CD4-positive, alpha-beta memory T cell (primary cell): ENCODE data around the gene CPNE1. TPM values are rescaled to one million over a fixed set of nuclear protein-coding genes. Genes with fewer than 3 reads are reported as not detected.
"Not testable (repeated sequence)": the region's sequence is repeated elsewhere in the genome, so short reads cannot be mapped to it uniquely, and the experiment has no call there.

Source experiments
- CTCF ChIA-PET: fragments of 350-600 bp; sonication (Branson Sonifier 250); formaldehyde crosslinking; loops from one replicate; lab custom pipeline; 2021; ENCODE audit warnings: inconsistent platforms; ENCODE audit not compliant: partially characterized antibody; lab: Charles Lee
- POLR2A ChIA-PET: fragments of 350-600 bp; sonication (Branson Sonifier 250); formaldehyde crosslinking; loops from one replicate; lab custom pipeline; 2021; ENCODE audit not compliant: partially characterized antibody; lab: Charles Lee
- DNase-seq, 5 donors: peaks; one replicate each; pipeline versions ENCODE4 v3.0.0 to v3.0.0-alpha.2; 2020 to 2022; ENCODE audit warnings: mixed read lengths in 1 of 5
- H3K27ac ChIP-seq: one replicate; pipeline ENCODE4 v1.7.0; 2013; ENCODE audit warnings: low read depth, low read length
- H3K27me3 ChIP-seq: 2 replicates; pipeline ENCODE4 v1.7.0; 2013; ENCODE audit warnings: mild to moderate bottlenecking, low read length, moderate library complexity; ENCODE audit not compliant: insufficient read depth
- H3K36me3 ChIP-seq: 2 replicates; pipeline ENCODE4 v1.7.0; 2013; ENCODE audit warnings: mild to moderate bottlenecking, low read length, moderate library complexity; ENCODE audit not compliant: insufficient read depth
- H3K4me1 ChIP-seq: 2 replicates; pipeline ENCODE4 v1.7.0; 2013; ENCODE audit warnings: mild to moderate bottlenecking, low read length, moderate library complexity; ENCODE audit not compliant: insufficient read depth
- H3K4me3 ChIP-seq, 2 donors: one replicate each; pipeline ENCODE4 v1.7.0; 2013; ENCODE audit warnings: low read length in 2 of 2, mild to moderate bottlenecking in 1 of 2
- H3K9me3 ChIP-seq, 2 donors: one replicate each; pipeline ENCODE4 v1.7.0; 2013; ENCODE audit warnings: low read length in 2 of 2, control low read depth in 1 of 2; ENCODE audit not compliant: control insufficient read depth in 1 of 2
- H3K27ac Mint-ChIP-seq, 7 donors: one replicate each; pipeline ENCODE4 v1.8.0; 2020 to 2021; ENCODE audit warnings: mixed read lengths in 7 of 7, mild to moderate bottlenecking in 6 of 7, inconsistent platforms in 3 of 7, moderate library complexity in 3 of 7
- H3K27me3 Mint-ChIP-seq, 2 donors: one replicate each; pipeline ENCODE4 v1.8.0; 2020 to 2021; ENCODE audit warnings: mixed read lengths in 2 of 2
- H3K36me3 Mint-ChIP-seq, 2 donors: one replicate each; pipeline ENCODE4 v1.8.0; 2020 to 2021; ENCODE audit warnings: mixed read lengths in 2 of 2, inconsistent platforms in 1 of 2, mild to moderate bottlenecking in 1 of 2
- H3K4me1 Mint-ChIP-seq, 4 donors: one replicate each; pipeline ENCODE4 v1.8.0; 2020 to 2021; ENCODE audit warnings: mixed read lengths in 4 of 4, mild to moderate bottlenecking in 1 of 4
- H3K4me3 Mint-ChIP-seq, 8 donors: one replicate each; pipeline ENCODE4 v1.8.0; 2020 to 2021; ENCODE audit warnings: mixed read lengths in 8 of 8, mild to moderate bottlenecking in 7 of 8, moderate library complexity in 6 of 8, inconsistent platforms in 3 of 8
- H3K9me3 Mint-ChIP-seq, 8 donors: one replicate each; pipeline ENCODE4 v1.8.0; 2020 to 2021; ENCODE audit warnings: mixed read lengths in 8 of 8, mild to moderate bottlenecking in 5 of 8, inconsistent platforms in 3 of 8, moderate library complexity in 1 of 8
- intact Hi-C: fragments of 100-400 bp; cut with micrococcal nuclease; formaldehyde crosslinking; loops from one replicate; pipeline ENCODE4 v1.15.1; 2023
- polyA plus RNA-seq, 2 donors: library from polyadenylated mRNA; unstranded; fragments of 300-500 nt; fragmentation: Illumina TruSeq; gene quantifications; one replicate each; pipeline ENCODE4 v1.2.3, GENCODE V29; 2021
- total RNA-seq, 2 experiments: library from RNA; stranded (reverse); gene quantifications; one replicate each; pipeline ENCODE4 v1.2.3, GENCODE V29; 2021

Gene CPNE1
- total and polyA plus RNA-seq, 4 experiments from 2014 or later, result 305 to 353 (median 329) TPM

- ChIA-PET CTCF (no interaction called here), POLR2A (interaction anchor here (0.5 to 3.1 kb wide), 3 partner anchors 13 to 44 kb away, joined by 3 to 29 read pairs (median 3); partner anchors contain the start of genes CPNE1, RBM12 and RBM39)
- Mint-ChIP-seq H3K27ac (peak overlapping the region; percentile 71 to 98 (median 97)), H3K4me1 (peaks cover 32 to 56% (median 40%) of the 10 kb centered on the region in 4 donors), H3K4me3 (peak overlapping the region; percentile 88 to 99 (median 94)), H3K36me3 (peaks cover 22 to 52% of the 10 kb centered on the region in 2 donors), H3K9me3 (peaks cover 0 to 11% (median 0%) of the 10 kb centered on the region in 8 donors), H3K27me3 (no peaks in the 10 kb centered on the region)
- Histone ChIP-seq H3K4me1 (peaks cover 30% of the 10 kb centered on the region), H3K4me3 (peak overlapping the region in 1 of 2 donors; percentile 90), H3K27me3 (no peaks in the 10 kb centered on the region), H3K27ac (peak overlapping the region; percentile 84), H3K9me3 (no peaks in the 10 kb centered on the region), H3K36me3 (peaks cover 20% of the 10 kb centered on the region)
- intact Hi-C loops, result loop anchor here (2.0 to 10.0 kb wide), 3 partner anchors 97 to 233 kb away; no protein-coding TSS in a partner anchor
- no peak for DNase-seq
Measured at GRCh38 chr20:35697696-35698297, 33.1 kb upstream of the CPNE1 start.

DNA sequence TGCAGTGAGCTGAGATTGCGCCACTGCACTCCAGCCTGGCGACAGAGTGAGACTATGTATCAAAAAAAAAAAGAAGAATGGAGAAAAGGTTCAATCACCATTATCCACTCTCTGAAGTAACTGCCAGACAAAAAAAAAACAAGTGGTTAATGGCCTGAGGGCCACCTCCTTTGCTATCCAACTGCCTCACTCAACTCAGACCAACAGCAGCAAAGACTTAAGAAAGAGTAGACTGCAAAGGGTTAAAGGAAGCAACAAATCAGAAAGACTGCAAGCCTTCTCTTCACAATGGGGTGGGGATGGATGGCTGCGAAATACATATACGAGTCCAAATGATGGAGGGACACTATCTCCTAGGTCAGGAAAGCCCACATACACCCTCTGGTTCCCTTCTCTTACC, 31.3 kb upstream of the CPNE1 start:
- peaks cover 15% of the 10 kb centered on the region for H3K36me3 ChIP-seq
- Mint-ChIP-seq H3K27me3 (no peaks in the 10 kb centered on the region), H3K36me3 (peaks cover 15 to 44% of the 10 kb centered on the region in 2 donors), H3K9me3 (peaks cover 0 to 9% (median 0%) of the 10 kb centered on the region in 8 donors), H3K4me1 (peaks cover 28 to 46% (median 38%) of the 10 kb centered on the region in 4 donors), H3K27ac (peak overlapping the region in 4 of 7 donors; percentile 1 to 74 (median 31)), H3K4me3 (peak overlapping the region in 2 of 8 donors; percentile 23 to 28)
- no peaks in the 10 kb centered on the region for H3K9me3 ChIP-seq
- no peak overlapping the region for H3K4me3 ChIP-seq
- ChIA-PET POLR2A (interaction anchor here (1.1 kb wide), 1 partner anchor 46 kb away, joined by 3 read pairs; the partner anchor contains the start of gene RBM39), CTCF (no interaction called here)
- intact Hi-C loops, result loop anchor here (5.0 to 10.0 kb wide), 2 partner anchors 186 to 231 kb away; no protein-coding TSS in a partner anchor
- no peak overlapping the region for H3K27ac ChIP-seq
- H3K27me3 ChIP-seq, result no peaks in the 10 kb centered on the region
- DNase-seq, result no peak
- peaks cover 30% of the 10 kb centered on the region for H3K4me1 ChIP-seq

- Histone ChIP-seq H3K4me1 (peaks cover 23% of the 10 kb centered on the region), H3K9me3 (no peaks in the 10 kb centered on the region), H3K27me3 (no peaks in the 10 kb centered on the region), H3K4me3 (no peak overlapping the region), H3K27ac (no peak overlapping the region), H3K36me3 (peaks cover 18% of the 10 kb centered on the region)
- Mint-ChIP-seq H3K27me3 (no peaks in the 10 kb centered on the region), H3K4me3 (no peak overlapping the region), H3K27ac (peak overlapping the region in 4 of 7 donors; percentile 30 to 86 (median 38)), H3K9me3 (peaks cover 0 to 9% (median 0%) of the 10 kb centered on the region in 8 donors), H3K36me3 (peaks cover 20 to 50% of the 10 kb centered on the region in 2 donors), H3K4me1 (peaks cover 26 to 39% (median 33%) of the 10 kb centered on the region in 4 donors)
- DNase-seq, result no peak
- CTCF ChIA-PET, result no interaction called here
- POLR2A ChIA-PET, result no interaction called here
- intact Hi-C loops, result loop anchor here (5.0 to 10.0 kb wide), 2 partner anchors 187 to 230 kb away; no protein-coding TSS in a partner anchor
Measured at GRCh38 chr20:35695245-35695749, 30.6 kb upstream of the CPNE1 start.

- Mint-ChIP-seq H3K27ac (peak overlapping the region in 1 of 7 donors; percentile 68), H3K9me3 (no peaks in the 10 kb centered on the region), H3K27me3 (no peaks in the 10 kb centered on the region), H3K4me3 (no peak overlapping the region), H3K36me3 (peaks cover 34 to 40% of the 10 kb centered on the region in 2 donors), H3K4me1 (peaks cover 0 to 3% (median under 1%) of the 10 kb centered on the region in 4 donors)
- DNase-seq, result no peak
- ChIA-PET CTCF (interaction anchor here (1.0 kb wide), 1 partner anchor 9 kb away, joined by 3 read pairs; the partner anchor contains the start of genes NFS1 and ROMO1), POLR2A (interaction anchor here (0.6 kb wide), 1 partner anchor 159 kb away, joined by 3 read pairs; no protein-coding TSS in a partner anchor)
- intact Hi-C loops, result loop anchor here (10.0 kb wide), 1 partner anchor 225 kb away; no protein-coding TSS in a partner anchor
- peaks cover 24% of the 10 kb centered on the region for H3K36me3 ChIP-seq
- H3K9me3 ChIP-seq, result no peaks in the 10 kb centered on the region
- no peak overlapping the region for H3K27ac ChIP-seq
- H3K4me1 ChIP-seq, result no peaks in the 10 kb centered on the region
- H3K4me3 ChIP-seq, result no peak overlapping the region
- no peaks in the 10 kb centered on the region for H3K27me3 ChIP-seq
Measured at GRCh38 chr20:35690265-35690664, 25.6 kb upstream of the CPNE1 start.

DNA sequence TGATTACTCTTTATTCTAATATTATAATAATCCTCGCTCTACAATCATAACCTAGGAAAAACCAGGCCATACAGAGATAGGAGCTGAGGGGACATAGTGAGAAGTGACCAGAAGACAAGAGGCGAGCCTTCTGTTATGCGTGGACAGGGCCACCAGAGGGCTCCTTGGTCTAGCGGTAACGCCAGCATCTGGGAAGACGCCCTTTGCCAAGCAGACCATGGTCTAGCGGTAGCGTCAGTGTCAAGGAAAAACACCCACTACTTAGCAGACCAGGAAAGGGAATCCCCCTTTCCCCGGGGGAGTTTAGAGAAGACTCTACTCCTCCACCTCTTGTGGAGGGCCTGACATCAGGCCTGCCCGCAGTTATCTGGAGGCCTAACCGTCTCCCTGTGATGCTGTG, 22.2 kb upstream of the CPNE1 start:
- H3K27me3 ChIP-seq, H3K4me3 ChIP-seq, H3K27me3 Mint-ChIP-seq, DNase-seq, H3K27ac ChIP-seq, H3K9me3 ChIP-seq, POLR2A ChIA-PET, H3K4me1 Mint-ChIP-seq, H3K4me3 Mint-ChIP-seq, H3K9me3 Mint-ChIP-seq, H3K4me1 ChIP-seq, intact Hi-C loops: not testable (repeated sequence)
- CTCF ChIA-PET, result interaction anchor here (0.7 kb wide), 1 partner anchor 68 kb away, joined by 3 read pairs; no protein-coding TSS in a partner anchor
- peaks cover 16% of the 10 kb centered on the region for H3K36me3 ChIP-seq
- Mint-ChIP-seq H3K36me3 (peaks cover 27 to 39% of the 10 kb centered on the region in 2 donors), H3K27ac (peak overlapping the region in 2 of 7 donors; percentile 10 to 69)

- H3K9me3 Mint-ChIP-seq, H3K4me3 ChIP-seq, intact Hi-C loops, H3K27ac Mint-ChIP-seq, H3K4me1 Mint-ChIP-seq, CTCF ChIA-PET, H3K9me3 ChIP-seq, POLR2A ChIA-PET, H3K4me1 ChIP-seq, DNase-seq, H3K4me3 Mint-ChIP-seq, H3K27me3 Mint-ChIP-seq, H3K27me3 ChIP-seq, H3K27ac ChIP-seq: not testable (repeated sequence)
- peaks cover 14% of the 10 kb centered on the region for H3K36me3 ChIP-seq
- H3K36me3 Mint-ChIP-seq, result peaks cover 28 to 47% of the 10 kb centered on the region in 2 donors
Measured at GRCh38 chr20:35685368-35685767, 20.7 kb upstream of the CPNE1 start.

- no peaks in the 10 kb centered on the region for H3K4me1 ChIP-seq
- H3K27me3 ChIP-seq, result no peaks in the 10 kb centered on the region
- DNase-seq, result no peak
- H3K27ac Mint-ChIP-seq, result no peak overlapping the region
- CTCF ChIA-PET, result no interaction called here
- peaks cover 0 to 2% (median 0%) of the 10 kb centered on the region in 4 donors for H3K4me1 Mint-ChIP-seq
- H3K27ac ChIP-seq, result no peak overlapping the region
- peaks cover 11 to 42% of the 10 kb centered on the region in 2 donors for H3K36me3 Mint-ChIP-seq
- H3K9me3 Mint-ChIP-seq, result no peaks in the 10 kb centered on the region
- H3K36me3 ChIP-seq, result no peaks in the 10 kb centered on the region
- H3K9me3 ChIP-seq, result no peaks in the 10 kb centered on the region
- no peaks in the 10 kb centered on the region for H3K27me3 Mint-ChIP-seq
- intact Hi-C loops, result no loop called here
- no peak overlapping the region for H3K4me3 Mint-ChIP-seq
- H3K4me3 ChIP-seq, result no peak overlapping the region
- POLR2A ChIA-PET, result no interaction called here
Measured at GRCh38 chr20:35681960-35682359, 17.3 kb upstream of the CPNE1 start.
